Activated T-cell treated with anti-CD3 and anti-CD28 coated beads, Interleukin-2, amount 50 U/mL, for 48 hours (primary cell): ENCODE measurements around the gene GTPBP2.
A peak's percentile ranks its signal among the peaks of the same experiment; 100 is the strongest.
"Not testable (repeated sequence)": the region's sequence is repeated elsewhere in the genome, so short reads cannot be mapped to it uniquely, and the experiment has no call there.

Experiments
- DNase-seq, 2 experiments: peaks; one replicate each; pipeline ENCODE4 v3.0.0-alpha.2; 2020

GTPBP2 gene

DNA sequence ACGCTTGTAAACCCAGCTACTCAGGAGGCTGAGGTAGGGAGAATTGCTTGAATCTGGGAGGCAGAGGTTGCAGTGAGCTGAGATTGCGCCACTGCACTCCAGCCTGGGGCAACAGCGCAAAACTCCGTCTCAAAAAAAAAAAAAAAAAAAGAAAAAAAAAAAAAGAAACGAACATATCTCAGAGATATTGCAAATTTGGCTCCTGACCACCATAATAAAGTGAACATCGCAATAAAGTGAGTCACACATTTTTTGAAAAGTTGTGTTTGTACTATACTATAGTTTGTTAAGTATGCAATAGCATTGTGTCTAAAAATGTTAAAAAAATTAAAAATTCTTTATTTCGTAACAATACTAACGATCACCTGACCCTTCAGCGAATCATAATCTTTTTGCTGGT is 29.1 kb upstream of the GTPBP2 start:
- DNase-seq, result no peak

GRCh38 chr6:43657221-43657802 is 28.2 kb upstream of the GTPBP2 start:
- DNase-seq, result no peak

GRCh38 chr6:43652822-43653221 is 23.8 kb upstream of the GTPBP2 start:
- not testable (repeated sequence) for DNase-seq

DNA sequence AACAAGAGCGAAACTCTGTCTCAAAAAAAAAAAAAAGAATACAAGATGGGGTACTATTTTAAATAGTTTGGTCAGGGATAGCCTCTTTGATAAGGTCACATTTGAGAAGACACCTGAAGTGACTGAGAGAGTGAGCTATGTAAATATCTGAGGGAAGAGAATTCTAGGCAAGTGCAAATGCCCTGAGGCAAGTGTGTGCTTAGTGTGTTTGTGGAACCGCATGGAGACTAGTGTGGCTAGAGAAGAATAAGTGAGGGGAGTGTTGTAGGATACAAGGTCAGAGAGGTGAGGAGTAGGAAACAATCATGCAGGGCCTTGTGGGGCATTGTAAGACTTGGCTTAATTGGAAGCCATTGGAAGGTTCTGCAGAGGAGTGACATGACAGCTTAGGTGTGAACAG is 19.2 kb upstream of the GTPBP2 start:
- DNase-seq, result no peak

DNA sequence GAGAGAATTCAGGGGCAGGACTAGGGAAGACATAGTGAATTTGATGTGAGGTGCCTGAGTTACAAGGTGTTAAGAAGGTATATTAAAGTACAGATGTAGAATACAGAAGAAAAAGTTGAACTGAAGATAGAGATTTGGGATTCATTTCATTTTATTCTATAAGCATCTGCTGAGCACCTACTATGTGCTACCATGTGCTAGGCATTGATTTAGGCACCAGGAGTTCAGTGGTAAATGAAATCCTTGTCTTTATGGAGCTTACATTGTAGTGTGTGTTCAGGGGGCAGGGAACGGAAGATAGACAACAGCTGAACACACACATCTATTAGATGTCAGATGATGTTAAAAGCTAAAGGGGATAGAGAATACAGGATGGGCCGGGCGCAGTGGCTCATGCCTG is 18.5 kb upstream of the GTPBP2 start:
- no peak for DNase-seq

DNA sequence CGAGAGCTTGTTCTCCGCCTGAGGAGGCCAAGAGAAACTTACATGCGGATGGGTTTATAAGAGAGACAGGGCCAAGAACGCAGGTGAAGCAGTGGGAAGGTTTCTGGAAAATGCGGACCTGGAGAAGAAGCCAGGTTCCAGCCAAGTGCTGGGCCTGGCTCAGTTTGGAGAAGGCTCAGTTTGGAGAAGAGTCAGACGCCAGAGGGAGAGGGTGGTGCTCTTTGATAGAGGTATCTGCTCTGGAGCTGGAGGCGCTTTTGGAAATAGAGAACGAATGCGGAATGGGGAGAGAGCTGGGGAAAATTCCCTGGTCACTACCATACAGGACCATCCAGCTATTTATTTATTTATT is 16.5 kb upstream of the GTPBP2 start:
- DNase-seq, result no peak

- DNase-seq, result peak; percentile 79 to 82
These were observed 16.0 kb upstream of the GTPBP2 start, which contains the start of gene RSPH9 for GRCh38 chr6:43644940-43645612. TSS of gene RSPH9 (plus strand) at chr6:43645036. CDS start at chr6:43645099, 63 bp downstream.

GRCh38 chr6:43639984-43640800 is 11.1 kb upstream of the GTPBP2 start:
- no peak for DNase-seq

DNA sequence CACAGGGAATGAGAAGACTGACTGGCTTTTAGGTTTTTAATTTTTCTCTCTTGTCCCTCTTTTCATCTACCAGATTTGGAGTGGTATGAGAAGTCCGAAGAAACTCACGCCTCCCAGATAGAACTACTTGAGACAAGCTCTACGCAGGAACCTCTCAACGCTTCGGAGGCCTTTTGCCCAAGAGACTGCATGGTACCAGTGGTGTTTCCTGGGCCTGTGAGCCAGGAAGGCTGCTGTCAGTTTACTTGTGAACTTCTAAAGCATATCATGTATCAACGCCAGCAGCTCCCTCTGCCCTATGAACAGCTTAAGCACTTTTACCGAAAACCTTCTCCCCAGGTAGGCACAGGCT is 7.2 kb upstream of the GTPBP2 start:
- peak; percentile 32 for DNase-seq

- peak; percentile 92 for DNase-seq
These were observed 6.6 kb upstream of the GTPBP2 start, which contains the start of gene MAD2L1BP for GRCh38 chr6:43635387-43636307. TSS of gene MAD2L1BP (plus strand) at chr6:43635840. CDS start at chr6:43635876, 36 bp downstream.

GRCh38 chr6:43634702-43635303 is 5.7 kb upstream of the GTPBP2 start:
- DNase-seq, result no peak

DNA sequence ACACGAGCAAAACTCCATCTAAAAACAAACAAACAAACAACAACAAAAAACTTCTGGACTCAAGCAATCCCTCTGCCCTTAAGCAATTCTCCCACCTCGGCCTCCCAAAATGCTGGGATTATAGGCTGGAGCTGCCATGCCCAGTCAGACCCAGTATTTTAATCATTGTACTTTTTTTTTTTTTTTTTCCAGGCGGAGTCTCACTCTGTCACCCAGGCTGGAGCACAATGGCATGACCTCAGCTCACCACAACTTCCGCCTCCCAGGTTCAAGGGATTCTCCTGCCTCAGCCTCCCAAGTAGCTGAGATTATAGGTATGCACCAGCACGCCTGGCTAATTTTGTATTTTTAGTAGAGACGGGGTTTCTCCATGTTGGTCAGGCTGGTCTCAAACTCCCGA is 3.9 kb upstream of the GTPBP2 start:
- not testable (repeated sequence) for DNase-seq

DNA sequence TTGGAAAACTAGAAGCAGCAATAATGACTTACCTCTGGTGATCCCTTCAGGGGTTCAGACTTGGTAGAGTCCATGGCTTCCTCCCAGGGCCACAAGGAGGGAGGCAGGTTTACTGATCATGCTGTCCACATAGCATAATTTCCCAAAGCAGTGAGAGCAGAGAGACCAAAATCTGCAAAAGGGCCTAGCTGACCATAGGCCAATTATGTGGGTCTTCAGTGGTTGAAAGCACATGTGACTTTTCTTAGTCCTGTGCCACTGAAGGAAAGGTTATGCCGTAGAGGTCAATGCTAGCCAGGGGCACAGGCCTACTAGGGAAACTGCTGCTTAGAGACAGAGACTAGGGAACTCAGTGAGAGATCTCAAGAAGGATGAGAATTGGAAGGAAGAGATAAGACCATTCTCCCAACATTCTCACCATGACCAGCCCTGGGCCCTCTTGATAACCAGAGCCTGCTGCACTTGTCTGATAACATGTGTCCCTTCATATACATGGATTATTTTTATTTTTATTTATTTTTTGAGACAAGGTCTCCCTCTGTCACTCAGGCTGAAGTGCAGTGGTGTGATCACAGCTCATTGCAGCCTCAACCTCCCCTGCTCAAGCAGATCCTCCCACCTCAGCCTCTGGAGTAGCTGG is 2.0 kb upstream of the GTPBP2 start:
- DNase-seq, result no peak

GRCh38 chr6:43629505-43630300 is 639 bp upstream of the GTPBP2 start:
- peak; percentile 94 for DNase-seq

- DNase-seq, result peak; percentile 72 to 74
These were observed 516 bp downstream of the GTPBP2 start for GRCh38 chr6:43628393-43629103.

GRCh38 chr6:43627008-43627825 is 1.8 kb downstream of the GTPBP2 start:
- no peak for DNase-seq

DNA sequence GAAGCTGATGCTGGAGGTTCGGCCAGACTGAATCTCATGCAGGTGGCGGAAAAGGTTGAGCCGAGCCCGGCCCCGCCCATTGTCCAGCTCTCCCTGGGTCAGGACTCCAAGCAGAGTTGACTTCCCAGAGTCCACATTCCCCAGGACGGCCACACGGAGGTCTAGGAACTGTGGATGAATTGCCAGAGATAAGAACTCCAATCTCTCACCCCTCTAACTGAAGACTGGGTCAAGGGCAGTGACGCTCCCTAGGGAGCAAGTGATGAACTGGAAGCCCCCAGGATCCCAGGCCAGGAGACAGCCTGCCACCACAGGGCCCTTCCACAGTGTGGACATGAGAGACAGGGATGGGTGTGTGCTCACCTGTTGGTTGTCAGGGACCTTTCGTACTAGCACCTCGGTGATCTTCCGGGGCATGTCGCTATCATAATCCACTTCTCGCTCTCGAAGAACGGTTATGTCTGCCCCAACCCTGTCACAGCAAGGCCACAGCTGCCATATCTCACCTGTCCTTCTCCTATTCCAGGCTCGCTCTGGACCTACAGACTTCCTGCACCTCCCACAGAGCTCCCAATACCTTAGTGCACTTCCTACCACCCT is 3.6 kb downstream of the GTPBP2 start:
- DNase-seq, result no peak

GRCh38 chr6:43624786-43625288 is 4.2 kb downstream of the GTPBP2 start:
- no peak for DNase-seq
